Stimulated activated CD4-positive, alpha-beta T cell treated with anti-CD3 and anti-CD28 coated beads, TNF-alpha, amount 100 ng/mL, for 1 hour (primary cell): ENCODE data around the gene CTSE.
"Not testable (repeated sequence)": the region's sequence is repeated elsewhere in the genome, so short reads cannot be mapped to it uniquely, and the experiment has no call there.

ENCODE experiments used
- DNase-seq, 3 donors: peaks; one replicate each; pipeline ENCODE4 v3.0.0-alpha.2; 2020; ENCODE audit warnings: low read depth in 3 of 3, low spot score in 1 of 3

The CTSE gene

DNA sequence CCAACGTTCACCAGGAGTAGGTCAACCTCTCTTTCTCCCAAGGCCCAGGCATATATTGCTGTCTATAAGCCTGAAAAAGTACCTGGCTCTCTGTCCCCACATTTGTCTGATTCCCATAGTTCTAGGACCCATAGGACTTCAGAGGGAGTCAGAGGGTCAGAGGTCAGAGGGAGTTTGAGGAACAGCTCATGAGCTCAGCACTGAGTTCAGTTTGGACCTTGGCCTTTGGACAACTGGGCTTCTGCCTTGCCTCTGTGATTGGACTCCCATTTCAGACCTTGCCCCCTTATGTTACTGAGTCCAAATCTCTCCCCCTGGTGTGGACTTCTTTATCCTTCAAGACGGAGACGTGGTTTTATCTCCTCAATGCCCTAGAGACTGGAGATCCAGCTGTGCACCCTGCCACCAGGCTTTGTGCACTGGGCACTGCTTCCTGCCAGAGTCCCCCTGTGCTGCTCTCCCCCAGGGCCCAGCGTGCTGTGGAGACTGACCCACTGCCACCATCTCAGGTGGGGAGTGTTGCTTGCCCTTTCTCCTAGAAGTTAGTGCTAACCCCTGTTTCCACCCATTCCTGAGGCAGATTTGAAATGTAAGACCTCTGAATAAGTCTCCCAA lies 3.2 kb downstream of the CTSE start:
- DNase-seq: no peak

DNA sequence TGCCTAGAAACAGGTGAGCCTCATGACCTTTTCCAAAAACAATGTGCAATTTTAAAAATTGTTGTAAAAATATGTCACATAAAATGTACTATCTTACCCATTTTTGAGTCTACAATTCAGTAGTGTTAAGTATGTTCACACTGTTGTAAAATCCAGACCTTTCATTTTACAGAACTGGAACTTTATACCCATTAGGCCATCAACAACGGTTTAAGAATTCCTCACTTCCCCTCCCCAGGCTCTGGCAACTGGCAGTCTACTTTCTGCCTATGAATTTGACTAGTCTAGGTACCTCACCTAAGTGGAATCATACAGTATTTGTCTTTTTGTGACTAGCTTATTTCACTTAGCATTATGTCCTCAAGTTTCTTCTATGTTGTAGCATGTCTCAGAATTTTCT lies 8.6 kb downstream of the CTSE start:
- no peak for DNase-seq

DNA sequence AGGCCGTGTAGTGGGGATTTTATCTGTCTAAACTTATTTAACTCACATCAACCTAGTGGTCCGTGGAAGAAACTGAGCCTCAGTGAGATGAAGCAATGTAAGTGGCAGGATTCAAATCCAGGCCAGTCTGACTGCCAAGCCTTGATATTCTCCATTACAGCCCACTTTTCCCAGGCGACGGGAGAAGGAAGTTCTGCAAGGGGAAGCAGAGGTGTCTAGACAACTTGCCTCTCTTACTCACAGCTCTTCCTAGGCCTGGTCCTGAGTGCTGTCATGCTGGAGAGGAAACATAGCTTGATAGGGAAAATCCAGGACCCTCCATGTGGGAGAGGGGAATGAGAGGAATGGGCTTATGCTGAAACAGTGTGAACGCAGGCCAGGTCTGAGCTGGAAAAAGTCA lies 9.1 kb downstream of the CTSE start:
- DNase-seq: no peak

- DNase-seq: no peak
These were observed 10.5 kb downstream of the CTSE start for GRCh38 chr1:206013026-206013795.

- no peak for DNase-seq
These were observed 11.4 kb downstream of the CTSE start for GRCh38 chr1:206012086-206012859.

GRCh38 chr1:206011057-206011456 lies 12.6 kb downstream of the CTSE start:
- no peak for DNase-seq

DNA sequence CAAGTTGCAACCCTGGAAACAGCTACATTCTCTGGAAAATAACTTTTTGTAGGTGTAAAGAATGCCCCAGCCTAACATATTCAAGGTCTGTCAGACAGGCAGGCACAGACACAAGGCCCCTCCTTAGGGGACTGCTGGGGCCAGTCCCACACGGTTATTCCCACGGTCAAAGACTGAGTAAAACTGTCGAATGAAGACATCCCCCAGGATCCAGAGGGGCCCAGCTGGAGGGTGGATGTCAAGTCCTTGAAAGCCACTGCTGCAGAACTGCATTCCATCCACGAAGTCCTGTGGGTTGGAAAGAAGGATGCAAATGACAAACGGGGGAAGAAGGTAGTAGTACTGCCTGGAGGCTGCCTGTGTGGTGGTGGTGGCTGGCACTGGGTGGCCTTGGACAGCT lies 13.6 kb downstream of the CTSE start:
- no peak for DNase-seq

DNA sequence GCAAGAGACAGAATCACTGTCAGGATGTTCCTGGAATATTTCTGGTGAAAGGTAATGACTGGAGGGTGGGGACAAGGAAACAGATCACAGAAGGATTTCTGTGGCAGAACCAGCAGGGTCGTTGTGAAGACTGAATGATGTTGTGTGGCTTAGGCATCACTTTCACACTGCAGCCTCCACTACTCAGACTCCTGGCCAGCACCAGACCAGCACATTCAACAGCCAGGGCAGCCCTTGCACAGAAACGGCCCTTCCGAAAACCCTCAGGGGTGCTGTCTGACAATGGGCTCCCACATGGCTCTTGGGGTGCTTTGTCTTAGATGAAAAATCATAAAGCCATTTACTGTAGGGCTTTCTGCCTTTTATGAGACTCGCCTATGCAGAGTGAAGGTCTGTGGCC lies 16.7 kb downstream of the CTSE start:
- DNase-seq: no peak

DNA sequence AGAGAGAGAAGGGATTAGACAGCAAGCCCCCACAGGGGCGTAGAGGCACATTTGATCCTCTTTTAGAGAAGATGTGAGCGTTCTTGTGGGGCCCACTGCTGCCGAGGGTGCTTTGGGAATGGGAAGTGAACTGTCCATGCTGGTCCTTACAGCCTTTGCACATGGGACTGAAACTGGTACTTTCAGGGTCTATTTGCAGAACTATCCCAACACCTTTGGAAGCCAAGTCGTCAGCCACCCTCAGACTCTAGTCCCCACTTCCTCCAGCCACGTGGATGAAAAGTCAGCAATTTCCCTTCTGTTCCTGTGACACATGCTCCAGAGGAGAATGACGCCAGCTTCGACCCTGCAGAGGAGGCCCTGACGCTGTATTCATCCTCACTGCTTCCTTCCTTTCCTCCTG lies 17.9 kb downstream of the CTSE start:
- no peak for DNase-seq

- DNase-seq: no peak
These were observed 18.5 kb downstream of the CTSE start for GRCh38 chr1:206005234-206005633.

DNA sequence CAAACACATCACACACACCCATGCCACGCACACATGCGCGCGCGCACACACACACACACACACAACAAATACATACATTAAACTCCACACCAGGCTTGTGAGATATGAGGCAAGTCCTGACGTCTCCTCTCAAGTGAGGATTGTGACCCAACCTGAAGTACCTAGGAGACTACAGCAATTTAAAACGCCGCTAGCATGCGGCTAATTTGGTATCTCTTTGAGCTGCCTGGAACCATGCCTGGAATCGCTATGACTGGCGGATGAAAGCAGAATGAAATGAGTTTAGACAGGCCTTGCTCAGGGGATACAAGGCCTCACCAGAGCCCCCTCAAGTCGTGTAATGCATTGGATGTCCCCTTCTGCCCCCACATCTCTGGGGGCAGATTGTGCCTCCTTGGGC lies 18.9 kb downstream of the CTSE start:
- no peak for DNase-seq

DNA sequence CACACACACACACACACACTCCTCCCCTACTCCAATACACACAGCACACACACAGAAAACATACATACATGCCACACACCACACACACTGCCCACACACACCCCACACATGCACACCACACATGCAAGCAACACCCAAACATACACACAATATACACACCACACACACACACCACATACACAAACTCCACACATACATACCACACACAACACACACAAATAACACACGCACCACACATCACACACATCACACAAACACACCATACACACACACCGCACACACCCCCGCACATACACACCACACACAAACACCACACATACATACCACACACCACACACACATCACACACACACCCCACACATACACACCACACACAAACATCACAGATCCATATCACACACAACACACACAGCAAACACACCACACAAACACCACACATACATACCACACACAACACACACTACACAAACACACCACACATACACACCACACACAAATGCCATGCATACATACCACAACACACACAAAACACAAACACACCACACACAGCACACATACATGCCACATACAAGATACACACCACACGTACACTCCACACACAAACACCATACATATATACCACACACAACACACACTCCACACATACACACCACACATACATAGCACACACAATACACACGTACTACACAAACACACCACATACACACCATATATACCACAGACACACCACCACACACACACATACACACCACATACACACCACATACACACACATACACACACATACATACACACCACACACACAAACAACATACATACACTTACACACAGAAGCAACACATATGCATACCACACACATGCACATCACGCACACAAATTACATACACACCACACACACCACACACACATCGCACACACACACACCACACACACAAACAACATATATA lies 19.6 kb downstream of the CTSE start:
- no peak for DNase-seq

DNA sequence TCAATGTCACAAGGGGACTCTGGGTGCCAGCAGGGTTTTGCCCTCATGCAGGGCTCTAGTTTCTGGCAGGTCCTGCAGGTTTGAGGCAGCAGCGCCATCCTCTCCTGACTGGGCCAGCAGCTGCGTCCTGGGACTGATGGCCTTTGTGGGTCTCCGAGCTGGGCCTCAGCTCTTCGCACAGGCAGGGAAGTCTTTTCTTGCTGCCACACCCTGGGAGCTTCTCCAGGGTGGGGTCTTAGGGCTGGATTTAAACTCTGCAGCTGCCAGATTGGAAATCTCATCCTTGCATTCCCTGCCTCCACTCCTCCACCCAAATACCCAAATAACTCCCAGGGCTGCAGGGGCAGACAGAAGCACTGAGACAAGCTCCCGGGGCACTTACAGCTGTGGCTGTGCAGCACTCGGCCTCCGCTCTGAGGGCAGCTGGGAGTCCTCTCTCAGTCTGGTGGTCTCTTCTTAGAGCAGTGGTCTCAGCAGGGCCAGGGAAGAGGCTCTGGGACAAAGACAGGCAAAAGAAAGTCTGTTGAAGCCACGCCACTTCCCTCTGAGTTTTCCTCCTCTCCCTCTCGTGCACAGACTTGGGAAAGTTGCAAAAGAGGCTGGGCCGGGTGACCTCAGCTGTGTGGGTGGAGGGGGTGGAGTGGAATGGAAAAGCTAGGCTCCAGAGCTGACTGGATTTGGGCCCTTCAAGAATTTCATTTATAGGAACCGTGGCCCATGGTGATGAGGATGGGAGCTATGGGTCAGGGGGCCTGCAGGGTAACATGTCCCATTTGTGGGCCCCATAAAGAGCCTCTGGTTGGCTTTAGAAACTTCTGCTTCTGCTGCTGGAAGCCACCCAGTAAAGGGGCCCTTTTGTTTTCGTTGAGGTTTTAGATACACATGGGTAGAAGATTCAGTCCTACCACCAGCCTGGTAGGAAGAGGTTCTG lies 20.6 kb downstream of the CTSE start, which contains the start of gene RAB7B:
RAB7B (minus strand) TSS at position 525 of the 931 bp plus-strand sequence. CDS start 9,260 bp downstream, outside the sequence.
- DNase-seq: no peak

DNA sequence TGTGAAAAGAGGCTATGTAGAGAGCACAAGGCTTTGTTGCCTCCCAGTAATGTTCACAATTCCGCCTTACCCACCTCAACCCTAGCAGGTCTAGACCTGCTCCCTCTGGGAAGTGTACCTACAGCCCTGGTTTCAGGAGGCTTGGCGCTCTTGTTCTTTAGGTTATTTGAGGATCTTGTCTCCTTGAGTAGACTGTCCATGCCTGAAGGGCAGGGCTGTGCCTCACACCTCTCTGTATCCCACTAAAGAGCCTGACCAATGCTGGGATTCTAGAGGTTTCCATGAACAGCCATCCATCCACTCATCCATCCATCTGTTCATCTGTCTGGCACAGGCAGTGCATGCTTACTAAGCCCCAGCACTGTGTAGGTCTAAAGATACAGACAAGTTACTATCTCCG lies 21.5 kb downstream of the CTSE start:
- DNase-seq: no peak

DNA sequence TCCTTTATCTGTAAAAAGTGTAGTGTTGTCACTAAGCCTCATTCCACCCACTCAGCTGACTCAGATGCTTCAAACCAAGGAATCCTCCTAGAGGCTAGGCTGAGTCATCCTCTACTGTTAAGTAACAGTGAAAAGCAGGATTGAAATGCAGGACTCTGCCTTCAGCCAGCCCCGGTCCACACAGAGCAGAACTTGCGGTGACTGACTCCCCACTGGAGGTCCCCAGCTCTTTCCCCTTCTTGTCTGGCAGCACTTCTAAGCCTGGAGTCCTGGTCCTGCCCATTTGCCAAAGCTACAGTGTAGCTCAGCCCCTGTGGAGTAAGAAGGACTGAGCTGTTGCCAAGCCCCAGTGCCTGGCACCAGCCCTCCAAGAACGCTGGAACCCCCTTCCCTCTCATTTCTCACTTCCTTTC lies 22.2 kb downstream of the CTSE start:
- no peak for DNase-seq

DNA sequence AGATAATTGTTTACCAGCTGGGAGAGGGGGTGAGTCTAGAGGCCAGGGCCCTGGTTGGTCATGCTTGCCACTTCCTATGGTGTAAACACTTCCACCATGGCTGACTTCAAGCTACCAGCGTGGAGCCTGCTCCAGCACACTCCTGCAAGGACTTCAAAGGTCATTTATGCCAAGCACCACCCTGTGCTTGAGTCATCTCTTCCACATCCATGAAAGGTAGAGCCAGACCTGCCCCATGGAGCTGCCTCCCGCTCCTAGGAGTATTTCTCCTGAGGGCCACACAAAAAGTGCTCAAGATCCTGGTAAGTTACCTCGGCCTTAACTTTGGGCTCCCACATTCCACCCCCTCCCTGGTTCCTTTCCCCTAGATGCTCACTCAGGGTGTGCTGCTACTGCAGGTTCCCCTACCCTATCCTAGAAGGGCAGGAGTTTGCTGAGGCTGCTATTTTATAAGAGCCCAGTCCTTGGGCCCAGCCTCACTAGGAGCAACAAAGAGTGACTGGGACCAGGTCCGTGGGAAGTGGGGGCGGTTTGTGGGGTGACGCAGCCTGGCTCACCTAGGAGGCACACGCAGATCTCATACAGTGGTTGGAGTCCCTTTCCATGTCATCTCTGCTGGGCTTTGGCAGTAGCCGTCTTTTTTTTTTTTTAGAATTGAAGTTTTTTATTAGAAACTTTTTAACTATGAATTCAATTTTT lies 22.9 kb downstream of the CTSE start:
- no peak for DNase-seq

- no peak for DNase-seq
These were observed 25.0 kb downstream of the CTSE start for GRCh38 chr1:205998457-205999241.

DNA sequence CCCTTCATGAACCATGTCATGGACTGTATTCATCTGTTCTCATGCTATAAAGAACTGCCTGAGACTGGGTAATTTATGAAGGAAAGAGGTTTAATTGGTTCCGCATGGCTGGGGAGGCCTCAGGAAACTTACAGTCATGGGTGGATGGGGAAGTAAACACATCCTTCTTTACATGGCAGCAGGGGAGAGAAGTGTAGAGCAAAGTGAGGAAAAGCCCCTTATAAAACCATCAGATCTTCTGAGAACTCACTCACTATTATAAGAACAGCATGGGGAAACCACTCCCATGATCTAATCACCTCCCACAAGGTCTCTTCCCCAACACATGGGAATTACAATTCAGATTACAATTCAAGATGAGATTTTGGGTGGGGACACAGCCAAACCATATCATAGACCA lies 27.1 kb downstream of the CTSE start:
- DNase-seq: not testable (repeated sequence)
